ENCODE results near the gene MAPKBP1.

The MAPKBP1 gene

GRCh38 chr15:41806291-41807181 is 32.3 kb downstream of the MAPKBP1 start:
- DNase-seq: no peak

DNA sequence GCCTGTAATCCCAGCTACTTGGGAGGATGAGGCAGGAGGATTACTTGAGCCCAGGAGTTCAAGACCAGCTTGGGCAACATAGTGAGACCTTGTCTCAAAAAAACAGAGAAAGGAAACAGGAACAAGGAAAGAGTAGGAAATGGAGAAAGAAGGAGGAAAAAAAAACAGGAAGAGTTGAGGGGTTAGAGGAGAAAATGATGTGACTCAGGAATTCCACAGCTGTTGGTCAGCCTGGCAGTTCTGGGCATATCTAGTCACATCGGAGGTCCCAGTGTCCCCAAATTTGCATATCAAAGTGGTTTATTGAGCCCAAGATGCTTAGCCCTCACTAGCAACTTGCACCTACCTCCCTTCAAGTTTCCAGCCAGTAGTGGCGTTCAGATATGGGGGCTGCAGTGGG is 34.8 kb downstream of the MAPKBP1 start:
- DNase-seq: peak; percentile 58

DNA sequence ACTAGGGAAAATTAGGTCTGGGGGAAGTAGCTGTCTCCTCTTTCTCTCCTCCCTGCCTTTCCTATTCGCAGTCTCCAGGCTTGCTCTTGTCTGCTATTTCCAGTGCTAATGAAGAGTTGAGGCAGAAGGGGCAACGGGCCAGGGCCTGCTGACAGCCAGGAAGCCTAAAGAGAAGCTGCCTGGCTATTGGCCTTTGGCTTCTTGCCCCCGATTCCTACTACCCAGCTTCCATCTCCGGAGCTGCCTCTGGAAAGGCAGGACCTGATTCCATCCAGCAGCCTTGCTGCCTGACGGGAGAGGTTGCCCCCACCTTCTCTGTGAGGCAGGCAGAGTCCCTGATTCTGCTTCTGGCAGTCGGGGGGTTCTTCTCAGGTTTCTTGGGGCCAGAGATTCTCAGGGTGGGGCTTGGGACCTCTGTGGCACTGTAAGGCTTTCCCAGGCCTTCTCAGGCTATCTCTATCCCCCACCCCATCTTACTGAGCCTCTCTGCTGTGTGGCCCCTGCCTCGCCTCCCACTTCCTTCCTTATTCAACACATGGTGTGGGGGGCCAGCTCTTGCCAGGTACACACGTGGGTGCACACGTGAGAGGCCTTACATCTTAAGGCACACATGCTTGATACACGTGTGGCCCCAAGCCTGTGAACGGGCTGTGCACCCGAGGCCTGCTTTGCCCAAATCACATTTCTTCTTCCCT is 35.4 kb downstream of the MAPKBP1 start:
- no peak for DNase-seq

DNA sequence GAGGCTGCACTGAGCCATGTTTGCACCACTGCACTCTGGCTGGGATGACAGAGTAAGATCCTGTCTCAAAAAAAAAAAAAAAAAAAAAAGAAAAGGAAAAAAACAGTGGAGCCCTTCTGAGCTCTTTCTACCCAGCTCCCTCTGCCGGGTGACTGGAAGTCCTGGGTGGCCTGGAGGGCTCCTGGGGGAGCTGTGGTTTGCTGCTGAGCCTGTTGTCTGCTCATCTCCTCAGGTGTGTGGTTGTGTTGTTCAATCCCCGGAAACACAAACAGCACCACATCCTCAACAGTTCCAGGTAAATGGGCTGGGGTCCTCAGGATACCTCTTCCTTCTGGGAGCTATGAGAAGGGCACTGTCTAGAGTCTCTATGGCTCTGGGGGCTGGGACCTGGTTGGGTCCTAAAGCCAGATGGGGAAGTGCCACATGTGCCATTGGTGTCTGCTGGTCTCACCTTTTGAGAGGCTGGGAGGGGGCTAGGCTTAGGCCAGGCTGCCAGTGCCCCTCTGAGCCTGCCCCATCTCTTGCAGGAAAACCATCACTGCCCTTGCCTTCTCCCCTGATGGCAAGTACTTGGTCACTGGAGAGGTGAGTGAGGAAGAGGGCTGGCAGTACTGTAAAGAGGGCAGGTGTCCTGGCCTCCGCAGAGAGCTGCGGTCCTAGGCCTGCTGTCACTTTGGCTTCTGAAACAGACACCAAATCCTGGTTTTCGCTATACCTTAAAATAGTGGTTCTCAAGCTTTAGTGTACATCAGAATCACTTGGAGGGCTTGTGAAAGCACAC is 36.6 kb downstream of the MAPKBP1 start:
- no peak for DNase-seq

GRCh38 chr15:41811432-41812195 is 37.3 kb downstream of the MAPKBP1 start:
- peak; percentile 81 for DNase-seq

DNA sequence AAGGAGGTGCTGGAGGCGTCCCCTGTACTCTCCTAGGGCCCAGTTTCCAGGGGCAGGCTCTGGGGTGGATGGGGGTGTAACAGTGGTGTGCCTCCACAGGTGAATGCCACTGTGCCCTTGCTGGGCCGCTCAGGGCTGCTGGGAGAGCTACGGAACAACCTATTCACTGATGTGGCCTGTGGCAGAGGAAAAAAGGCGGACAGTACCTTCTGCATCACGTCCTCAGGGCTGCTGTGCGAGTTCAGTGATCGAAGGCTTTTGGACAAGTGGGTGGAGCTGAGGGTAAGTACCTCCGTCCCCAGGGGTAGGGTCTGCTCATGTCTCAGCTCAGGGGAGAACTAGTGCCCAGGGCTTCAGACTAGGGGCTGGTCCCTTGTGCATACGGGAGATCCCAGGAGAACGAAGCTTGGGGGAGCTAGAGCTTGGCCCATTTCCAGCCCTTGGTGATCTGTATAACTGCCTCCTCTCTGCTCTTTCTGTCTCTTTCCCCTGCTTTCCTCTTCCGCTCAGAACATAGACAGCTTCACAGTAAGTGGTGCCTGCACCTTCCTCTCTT is 38.6 kb downstream of the MAPKBP1 start:
- DNase-seq: no peak

DNA sequence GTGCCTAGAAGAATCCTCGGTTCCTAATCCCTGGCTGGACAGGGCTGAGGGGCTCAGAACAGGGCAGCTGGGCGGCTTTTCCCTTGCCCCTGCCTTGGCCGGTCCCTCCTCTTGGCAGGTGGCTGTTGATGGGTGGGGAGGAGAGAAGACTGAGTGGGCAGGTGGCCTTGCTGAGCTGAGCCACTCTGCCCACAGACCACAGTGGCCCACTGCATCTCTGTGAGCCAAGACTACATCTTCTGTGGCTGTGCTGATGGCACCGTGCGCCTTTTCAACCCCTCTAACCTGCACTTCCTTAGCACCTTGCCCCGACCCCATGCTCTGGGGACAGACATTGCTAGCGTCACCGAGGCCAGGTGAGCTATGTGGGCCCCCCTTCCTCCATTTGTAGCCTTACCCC is 39.1 kb downstream of the MAPKBP1 start:
- DNase-seq: no peak

DNA sequence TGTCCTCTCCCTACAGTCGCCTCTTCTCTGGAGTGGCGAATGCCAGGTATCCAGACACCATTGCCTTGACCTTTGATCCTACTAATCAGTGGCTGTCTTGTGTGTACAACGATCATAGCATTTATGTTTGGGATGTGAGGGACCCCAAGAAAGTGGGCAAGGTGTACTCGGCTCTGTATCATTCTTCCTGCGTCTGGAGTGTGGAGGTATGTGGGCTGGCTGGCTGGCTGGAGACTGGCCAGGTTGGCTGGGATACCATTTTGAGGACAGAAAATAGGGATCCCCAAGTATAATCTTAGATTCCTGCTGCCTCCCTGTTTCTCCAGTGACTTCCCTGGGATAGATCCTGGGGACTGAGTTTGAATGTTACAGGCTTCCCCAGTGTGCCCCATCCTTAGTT is 40.2 kb downstream of the MAPKBP1 start:
- no peak for DNase-seq

- no peak for DNase-seq
These were observed 42.5 kb downstream of the MAPKBP1 start for GRCh38 chr15:41816788-41817187.

- DNase-seq: no peak
These were observed 43.0 kb downstream of the MAPKBP1 start for GRCh38 chr15:41817327-41817726.

DNA sequence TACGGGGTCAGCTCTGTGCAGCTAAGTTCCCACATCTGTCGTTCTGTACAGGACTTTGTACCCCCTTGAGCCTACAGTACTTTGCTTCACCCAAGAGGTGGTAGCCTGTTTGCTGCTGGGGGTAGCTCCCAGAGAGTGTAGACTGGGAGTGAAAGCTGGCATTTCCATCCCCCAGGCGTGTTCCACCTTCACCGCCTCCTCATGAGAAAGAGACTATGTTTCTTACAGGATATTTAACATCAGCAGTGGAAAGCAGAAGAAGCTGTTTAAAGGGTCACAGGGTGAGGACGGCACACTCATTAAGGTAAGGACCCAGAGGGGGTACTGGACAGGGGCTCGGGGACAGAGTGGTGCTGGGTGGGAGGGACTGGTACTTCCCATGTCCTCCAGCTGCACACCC is 43.5 kb downstream of the MAPKBP1 start:
- DNase-seq: no peak

DNA sequence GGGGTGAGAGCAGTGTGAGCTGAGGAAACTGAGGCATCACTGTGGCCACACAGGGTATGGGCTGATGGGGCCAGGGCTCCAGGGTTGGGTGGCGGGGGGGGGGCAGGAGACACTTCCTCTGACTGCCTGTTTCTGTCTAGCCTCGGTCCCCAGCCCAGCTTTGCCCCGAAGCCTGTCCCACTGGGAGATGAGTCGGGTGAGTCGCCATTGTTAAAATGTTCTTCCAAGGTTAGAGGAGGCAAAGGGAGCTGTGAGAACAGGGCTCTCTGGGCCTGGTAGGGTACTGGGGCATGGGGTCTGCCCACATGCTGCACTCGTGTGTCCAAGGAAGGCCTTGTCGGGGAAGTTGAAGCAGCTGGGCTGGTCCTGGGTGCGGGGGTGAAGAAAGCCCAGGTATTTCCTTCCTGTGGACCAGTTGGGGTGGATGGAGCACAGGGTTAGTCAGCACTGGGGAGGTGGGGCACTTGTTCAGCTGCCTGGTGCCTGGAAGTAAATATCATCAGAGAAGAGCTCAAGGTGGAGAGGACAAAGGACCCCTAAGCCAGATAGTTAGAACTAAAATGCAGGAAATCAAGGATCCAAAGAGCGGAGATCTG is 45.3 kb downstream of the MAPKBP1 start:
- DNase-seq: no peak

- no peak for DNase-seq
These were observed 46.6 kb downstream of the MAPKBP1 start for GRCh38 chr15:41820791-41821423.

DNA sequence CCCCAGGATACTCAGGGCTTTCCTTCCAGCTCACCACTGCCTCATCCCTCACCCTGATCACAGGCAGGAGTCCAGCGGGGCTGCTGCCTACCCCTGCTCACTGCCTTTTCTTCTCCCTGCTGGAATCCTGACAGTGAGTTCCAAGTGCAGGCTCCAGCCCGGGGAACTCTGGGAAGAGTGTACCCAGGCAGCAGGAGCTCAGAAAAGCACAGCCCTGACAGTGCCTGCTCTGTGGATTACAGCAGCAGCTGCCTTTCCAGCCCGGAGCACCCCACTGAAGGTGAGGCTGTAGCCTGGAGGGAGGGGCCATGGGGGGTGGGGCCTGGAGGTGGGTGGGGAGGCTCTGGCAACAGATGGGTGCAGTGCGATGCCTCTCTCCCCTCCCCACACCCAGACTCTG is 47.5 kb downstream of the MAPKBP1 start:
- no peak for DNase-seq

DNA sequence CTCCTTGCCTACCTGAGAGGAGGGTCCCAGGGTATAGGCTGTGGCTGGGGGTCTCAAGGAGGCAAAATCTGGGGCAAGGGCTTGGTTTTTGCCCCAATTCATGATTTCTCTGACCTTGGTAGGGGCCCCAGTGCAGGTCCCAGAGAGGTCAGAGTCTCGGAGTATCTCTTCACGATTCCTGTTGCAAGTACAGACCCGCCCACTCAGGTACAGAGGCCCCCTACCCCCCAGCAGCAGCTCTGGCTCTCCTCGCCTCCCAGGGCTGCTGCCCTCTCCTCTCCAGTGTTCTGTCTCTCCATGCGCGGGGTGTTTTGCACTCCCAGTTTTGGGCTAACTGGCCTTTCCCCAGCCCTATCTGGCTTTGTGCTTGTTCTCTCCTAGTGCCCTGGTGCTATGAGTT is 48.2 kb downstream of the MAPKBP1 start:
- DNase-seq: no peak

- no peak for DNase-seq
These were observed 48.7 kb downstream of the MAPKBP1 start for GRCh38 chr15:41822957-41823356.

GRCh38 chr15:41823502-41823901 is 49.2 kb downstream of the MAPKBP1 start:
- DNase-seq: no peak

DNA sequence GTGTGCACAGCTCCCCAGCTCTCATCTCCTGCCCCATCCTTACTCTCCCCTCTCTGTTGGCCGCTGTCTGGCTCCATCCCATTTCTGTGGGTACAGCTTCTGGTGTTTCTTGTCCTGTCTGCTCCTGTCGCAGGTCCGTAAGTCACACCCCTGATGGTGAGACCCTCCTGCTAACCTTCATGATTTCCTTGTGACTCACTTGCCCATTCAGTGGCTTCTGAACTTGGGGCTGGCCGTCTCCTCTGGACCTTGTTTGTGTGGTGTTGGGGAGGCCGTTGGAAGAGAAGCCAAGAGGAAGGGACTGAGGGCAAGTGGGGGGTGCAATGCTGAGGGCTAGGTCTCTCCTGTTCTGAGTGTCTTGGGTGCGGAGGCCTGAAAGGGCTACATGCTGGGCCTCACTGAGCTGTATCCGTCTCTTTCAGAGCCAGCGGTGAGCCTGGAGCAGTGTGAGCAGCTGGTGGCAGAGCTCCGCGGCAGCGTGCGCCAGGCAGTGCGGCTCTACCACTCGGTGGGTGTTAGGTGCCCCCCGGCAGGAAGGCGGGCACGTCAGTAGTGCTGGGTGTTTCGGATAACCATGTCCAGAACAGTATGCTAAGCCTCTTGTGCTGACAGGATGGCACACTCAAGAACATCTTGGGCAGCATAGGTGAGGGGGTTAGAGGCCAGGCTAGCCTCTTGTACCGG is 49.9 kb downstream of the MAPKBP1 start:
- no peak for DNase-seq

- no peak for DNase-seq
These were observed 50.9 kb downstream of the MAPKBP1 start for GRCh38 chr15:41825145-41825544.

DNA sequence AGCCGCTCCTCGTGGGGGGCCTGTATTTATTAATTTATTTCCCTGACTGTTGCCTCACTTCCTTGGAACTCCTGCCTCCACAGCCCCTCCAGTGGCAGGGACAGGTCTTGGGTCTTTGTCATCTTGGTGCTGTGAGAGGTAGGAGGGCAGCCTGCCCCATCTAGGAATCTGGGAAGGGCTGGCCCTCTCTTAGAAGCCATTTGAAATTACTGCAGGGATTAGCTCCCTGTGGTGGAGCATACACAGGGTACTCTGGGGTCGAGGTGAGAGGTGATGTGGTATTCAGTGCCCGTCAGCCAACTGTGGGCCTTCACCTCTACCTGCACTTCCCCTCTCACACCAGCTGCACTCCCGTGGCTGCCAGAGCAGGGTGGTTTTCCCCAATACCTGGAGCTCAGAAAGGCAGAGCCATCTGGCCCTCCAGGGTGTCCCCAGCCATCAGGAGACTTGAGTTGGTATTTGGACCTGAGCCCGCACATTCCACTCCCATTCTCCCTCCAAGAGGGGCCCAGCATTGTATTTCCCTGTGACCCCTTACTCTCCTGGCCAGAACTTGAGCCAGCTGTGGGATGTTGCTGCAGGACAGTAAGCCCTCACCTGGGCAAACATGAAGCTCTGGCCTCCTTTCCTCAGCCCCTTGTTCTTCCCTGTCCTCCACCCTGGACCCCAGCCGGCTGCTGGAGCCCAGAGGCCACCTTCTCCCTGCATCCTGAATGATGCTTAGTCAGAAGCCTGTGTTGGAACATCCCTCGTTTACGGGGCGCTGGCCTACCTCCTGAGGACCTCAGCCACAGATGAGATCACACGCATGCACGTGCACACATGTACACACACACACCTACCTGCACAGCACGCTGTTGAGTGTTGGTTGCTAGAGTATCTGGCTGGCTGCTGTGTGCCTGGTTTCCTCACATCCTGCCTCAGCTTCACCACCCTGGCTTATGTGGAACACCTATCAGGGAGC is 51.6 kb downstream of the MAPKBP1 start:
- DNase-seq: no peak
